NCI-H2107 treated with DMSO at 0.1 percent for 48 hours (cell line): ENCODE data around the gene P3R3URF.

Experiments used
- DNase-seq: peaks from one replicate; lab custom pipeline; 2025; ENCODE audit not compliant: unreplicated experiment; lab: John Stamatoyannopoulos, UW

Gene P3R3URF

GRCh38 chr1:46174448-46175231, 1.6 kb downstream of the P3R3URF start, which contains the start of gene TSPAN1:
TSPAN1 (plus strand) TSS chr1:46175087; CDS start chr1:46181108, 6,021 bp downstream.
- peak; percentile 94 for DNase-seq

GRCh38 chr1:46173361-46173856, 2.9 kb downstream of the P3R3URF start:
- DNase-seq = peak; percentile 59

- no peak for DNase-seq
Measured at GRCh38 chr1:46172321-46172720, 4.0 kb downstream of the P3R3URF start.

- no peak for DNase-seq
Measured at GRCh38 chr1:46171871-46172270, 4.4 kb downstream of the P3R3URF start.

GRCh38 chr1:46171351-46171750, 4.9 kb downstream of the P3R3URF start:
- no peak for DNase-seq

- DNase-seq = no peak
Measured at GRCh38 chr1:46169811-46170454, 6.4 kb downstream of the P3R3URF start.

GRCh38 chr1:46168477-46168876, 7.8 kb downstream of the P3R3URF start:
- DNase-seq = no peak

GRCh38 chr1:46166521-46167462, 9.5 kb downstream of the P3R3URF start:
- DNase-seq = no peak

GRCh38 chr1:46160212-46160611, 16.1 kb downstream of the P3R3URF start:
- no peak for DNase-seq

- DNase-seq = no peak
Measured at GRCh38 chr1:46159516-46159915, 16.8 kb downstream of the P3R3URF start.

GRCh38 chr1:46158312-46159281, 17.7 kb downstream of the P3R3URF start:
- DNase-seq = no peak

- no peak for DNase-seq
Measured at GRCh38 chr1:46157916-46158311, 18.4 kb downstream of the P3R3URF start.

GRCh38 chr1:46153732-46154131, 22.6 kb downstream of the P3R3URF start:
- no peak for DNase-seq

GRCh38 chr1:46153228-46153627, 23.1 kb downstream of the P3R3URF start:
- DNase-seq = no peak

GRCh38 chr1:46152016-46152415, 24.3 kb downstream of the P3R3URF start:
- no peak for DNase-seq

- no peak for DNase-seq
Measured at GRCh38 chr1:46150085-46150484, 26.2 kb downstream of the P3R3URF start.

GRCh38 chr1:46148318-46148717, 28.0 kb downstream of the P3R3URF start:
- DNase-seq = no peak

GRCh38 chr1:46137916-46138315, 38.4 kb downstream of the P3R3URF start:
- no peak for DNase-seq

GRCh38 chr1:46136711-46137110, 39.6 kb downstream of the P3R3URF start:
- peak; percentile 38 for DNase-seq
